Chondrocyte (in vitro differentiated cells): ENCODE data around the gene IQCH. TPM values are rescaled to one million over a fixed set of nuclear protein-coding genes. Genes with fewer than 3 reads are reported as not detected.

Experiments used
- DNase-seq: peaks from one replicate; pipeline ENCODE4 v3.0.0; 2021; ENCODE audit warnings: mixed read lengths, low spot score
- H3K27ac Mint-ChIP-seq: one replicate; pipeline ENCODE4 v1.8.0; 2021; ENCODE audit warnings: mild to moderate bottlenecking, moderate library complexity, mixed read lengths; ENCODE audit not compliant: unreplicated experiment
- H3K27me3 Mint-ChIP-seq: 2 replicates; pipeline ENCODE4 v1.8.0; 2021; ENCODE audit warnings: low read depth, mixed read lengths
- H3K36me3 Mint-ChIP-seq: 2 replicates; pipeline ENCODE4 v1.8.0; 2021; ENCODE audit warnings: low read depth, mixed read lengths
- H3K4me1 Mint-ChIP-seq: 2 replicates; pipeline ENCODE4 v1.8.0; 2021; ENCODE audit warnings: low read depth, mild to moderate bottlenecking, mixed read lengths
- H3K4me3 Mint-ChIP-seq: one replicate; pipeline ENCODE4 v1.8.0; 2021; ENCODE audit warnings: mild to moderate bottlenecking, moderate library complexity, mixed read lengths; ENCODE audit not compliant: unreplicated experiment
- H3K9me3 Mint-ChIP-seq: 2 replicates; pipeline ENCODE4 v1.8.0; 2021; ENCODE audit warnings: low read depth, mixed read lengths
- total RNA-seq: library from RNA; stranded (reverse); gene quantifications from 3 replicates; pipeline ENCODE4 v1.2.1, GENCODE V29; 2021
- TF ChIP-seq, protein P1 (sequence below): fragments of 200-600 bp; sonication (generic); IDR thresholded peaks from 2 replicates; pipeline ENCODE4 v1.5.0; 2021; ENCODE audit warnings: antibody characterized with exemption, mild to moderate bottlenecking, moderate library complexity

Gene IQCH
- total RNA-seq, 1 donor from 2014 or later, result 1.0 TPM

GRCh38 chr15:67543348-67543718 lies 288.7 kb downstream of the IQCH start:
- Mint-ChIP-seq H3K4me3 (peak overlapping the region; percentile 92), H3K36me3 (peaks cover 2% of the 10 kb centered on the region), H3K27me3 (no peaks in the 10 kb centered on the region), H3K4me1 (peaks cover 28% of the 10 kb centered on the region), H3K27ac (no peak overlapping the region), H3K9me3 (no peaks in the 10 kb centered on the region)
- TF ChIP-seq, protein P1, sequence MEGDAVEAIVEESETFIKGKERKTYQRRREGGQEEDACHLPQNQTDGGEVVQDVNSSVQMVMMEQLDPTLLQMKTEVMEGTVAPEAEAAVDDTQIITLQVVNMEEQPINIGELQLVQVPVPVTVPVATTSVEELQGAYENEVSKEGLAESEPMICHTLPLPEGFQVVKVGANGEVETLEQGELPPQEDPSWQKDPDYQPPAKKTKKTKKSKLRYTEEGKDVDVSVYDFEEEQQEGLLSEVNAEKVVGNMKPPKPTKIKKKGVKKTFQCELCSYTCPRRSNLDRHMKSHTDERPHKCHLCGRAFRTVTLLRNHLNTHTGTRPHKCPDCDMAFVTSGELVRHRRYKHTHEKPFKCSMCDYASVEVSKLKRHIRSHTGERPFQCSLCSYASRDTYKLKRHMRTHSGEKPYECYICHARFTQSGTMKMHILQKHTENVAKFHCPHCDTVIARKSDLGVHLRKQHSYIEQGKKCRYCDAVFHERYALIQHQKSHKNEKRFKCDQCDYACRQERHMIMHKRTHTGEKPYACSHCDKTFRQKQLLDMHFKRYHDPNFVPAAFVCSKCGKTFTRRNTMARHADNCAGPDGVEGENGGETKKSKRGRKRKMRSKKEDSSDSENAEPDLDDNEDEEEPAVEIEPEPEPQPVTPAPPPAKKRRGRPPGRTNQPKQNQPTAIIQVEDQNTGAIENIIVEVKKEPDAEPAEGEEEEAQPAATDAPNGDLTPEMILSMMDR, result no peak
- DNase-seq, result no peak

DNA sequence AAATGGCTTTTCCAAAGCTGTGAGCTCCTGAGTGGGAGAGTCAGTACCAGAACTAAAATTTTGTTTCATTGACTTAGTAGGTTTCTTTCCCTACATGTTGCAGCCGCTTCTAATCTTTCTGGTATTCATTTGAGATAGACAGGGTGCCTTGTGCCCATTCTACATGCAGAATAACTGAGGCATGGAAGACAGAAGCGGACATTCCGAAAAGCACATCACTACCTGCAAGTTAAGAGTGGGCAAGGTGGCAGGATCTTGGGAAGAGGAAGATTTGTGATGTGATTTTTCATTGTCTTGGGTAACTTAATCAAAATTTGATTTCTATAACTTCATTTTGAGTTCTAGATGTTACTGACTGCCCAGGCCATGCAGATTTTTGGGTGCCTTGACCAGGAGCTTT lies 289.9 kb downstream of the IQCH start:
- Mint-ChIP-seq H3K36me3 (peaks cover 2% of the 10 kb centered on the region), H3K9me3 (no peaks in the 10 kb centered on the region), H3K4me1 (peaks cover 40% of the 10 kb centered on the region), H3K4me3 (no peak overlapping the region), H3K27ac (no peak overlapping the region), H3K27me3 (no peaks in the 10 kb centered on the region)
- TF ChIP-seq, protein P1, result no peak
- DNase-seq, result no peak

GRCh38 chr15:67545864-67546263 lies 291.3 kb downstream of the IQCH start:
- no peak overlapping the region for H3K27ac Mint-ChIP-seq
- H3K36me3 Mint-ChIP-seq, result peaks cover 2% of the 10 kb centered on the region
- no peaks in the 10 kb centered on the region for H3K27me3 Mint-ChIP-seq
- TF ChIP-seq, protein P1, result no peak
- H3K9me3 Mint-ChIP-seq, result no peaks in the 10 kb centered on the region
- peaks cover 50% of the 10 kb centered on the region for H3K4me1 Mint-ChIP-seq
- no peak overlapping the region for H3K4me3 Mint-ChIP-seq
- DNase-seq, result no peak

- no peak overlapping the region for H3K27ac Mint-ChIP-seq
Measured at GRCh38 chr15:67547064-67547463, 292.5 kb downstream of the IQCH start.

GRCh38 chr15:67547836-67548235 lies 293.2 kb downstream of the IQCH start:
- H3K4me1 Mint-ChIP-seq, result peaks cover 47% of the 10 kb centered on the region
- H3K27ac Mint-ChIP-seq, result peak overlapping the region; percentile 46
- H3K4me3 Mint-ChIP-seq, result no peak overlapping the region
- H3K27me3 Mint-ChIP-seq, result no peaks in the 10 kb centered on the region
- DNase-seq, result no peak
- H3K36me3 Mint-ChIP-seq, result peaks cover 2% of the 10 kb centered on the region
- TF ChIP-seq, protein P1, result no peak
- H3K9me3 Mint-ChIP-seq, result no peaks in the 10 kb centered on the region

More at GRCh38 chr15:67547064-67547463, 292.5 kb downstream of the IQCH start:
- TF ChIP-seq, protein P1, result no peak
- no peaks in the 10 kb centered on the region for H3K9me3 Mint-ChIP-seq
- H3K27me3 Mint-ChIP-seq, result no peaks in the 10 kb centered on the region
- no peak overlapping the region for H3K4me3 Mint-ChIP-seq
- H3K4me1 Mint-ChIP-seq, result peaks cover 47% of the 10 kb centered on the region
- H3K36me3 Mint-ChIP-seq, result peaks cover 2% of the 10 kb centered on the region
- no peak for DNase-seq
